Psoas muscle (tissue), 8 donors: ENCODE data around the gene PLXNA4. TPM values are rescaled to one million over a fixed set of nuclear protein-coding genes. Genes with fewer than 3 reads are reported as not detected.

Experiments
- ATAC-seq, 4 donors: fragments of 200-7000 bp; cut with Tn5 transposase; one replicate each; pipeline ENCODE4 v1.9.1; 2020; ENCODE audit warnings: moderate library complexity in 3 of 4, mild to moderate bottlenecking in 2 of 4
- DNase-seq, 2 donors: peaks; one replicate each; pipeline ENCODE4 v3.0.0-alpha.2; 2020
- H3K27ac ChIP-seq: fragments of 200-600 bp; one replicate; pipeline ENCODE4 v1.8.0; 2022
- H3K27me3 ChIP-seq, 3 donors: fragments of 200-600 bp in 1 of 3; one replicate each; pipeline versions ENCODE4 v1.6.1 to v1.8.0; 2013 to 2022; ENCODE audit warnings: low read length in 2 of 3, mild to moderate bottlenecking in 2 of 3, moderate library complexity in 1 of 3; ENCODE audit not compliant: insufficient read depth in 3 of 3
- H3K36me3 ChIP-seq, 2 donors: fragments of 200-600 bp in 1 of 2; one replicate each; pipeline versions ENCODE4 v1.6.1 to v1.8.0; 2013 to 2022; ENCODE audit warnings: low read depth in 1 of 2, mild to moderate bottlenecking in 1 of 2, moderate library complexity in 1 of 2; ENCODE audit not compliant: insufficient read depth in 1 of 2
- H3K4me1 ChIP-seq: fragments of 200-600 bp; one replicate; pipeline ENCODE4 v1.8.0; 2022
- H3K4me3 ChIP-seq: fragments of 200-600 bp; one replicate; pipeline ENCODE4 v1.8.0; 2022; ENCODE audit warnings: mild to moderate bottlenecking
- H3K9me3 ChIP-seq: fragments of 200-600 bp; one replicate; pipeline ENCODE4 v1.8.0; 2022
- CTCF ChIP-seq: fragments of 200-600 bp; IDR thresholded peaks from one replicate; pipeline ENCODE4 v1.8.0; 2022; ENCODE audit warnings: antibody characterized with exemption
- WGBS, 3 donors: extraction: QIAGEN DNeasy Blood & Tissue Kit; methylation state at CpG; one replicate each; pipeline versions ENCODE4 v1.1.6 to v1.1.7; 2013; 5-methylcytosine and 5-hydroxymethylcytosine counted together
- intact Hi-C, 2 donors: fragments of 100-400 bp; cut with DNase I; formaldehyde crosslinking; loops; one replicate each; pipeline versions ENCODE4 v1.11.0 to v1.14.2; 2022
- polyA plus RNA-seq, 3 donors: library from polyadenylated mRNA; stranded (reverse); fragments of 200-250 nt; gene quantifications; one replicate each; pipeline ENCODE4 v1.2.3, GENCODE V29; 2013
- total RNA-seq, 4 donors: library from RNA; stranded (reverse); fragmentation: NEBNext Ultra II Directional in 2 of 4; extraction: Animal tissue kit (Norgen Biotek cat#: 25700) in 2 of 4; gene quantifications; one replicate each; pipeline versions ENCODE4 v1.2.1 to v1.2.4, GENCODE V29; 2021 to 2023
- donor health status: healthy with polysubstance abuse.
- donor health status: DM: no; HTN: no; CAD: no; lungs with moderate emphysema.
- donor health status: Bipolar disorder and iron deficiency.
- donor health status: healthy.
- donor health status: DM: yes; HTN: yes; CAD: no.
- donor health status: DM: no; HTN: no; CAD: no.
- donor health status: DM: no; HTN: no; CAD: no.
- donor health status: DM: yes; HTN: yes; CAD: no.

PLXNA4 gene
- total and polyA plus RNA-seq, 7 donors, result 0.15 to 2.5 (median 0.88) TPM

- no peaks in the 10 kb centered on the region for H3K9me3 ChIP-seq
- H3K36me3 ChIP-seq, result no peaks in the 10 kb centered on the region
- DNase-seq, result no peak
- ATAC-seq, result no peak
- intact Hi-C loops, result no loop called here
- H3K4me3 ChIP-seq, result no peak overlapping the region
- H3K27me3 ChIP-seq, result no peaks in the 10 kb centered on the region
- H3K4me1 ChIP-seq, result no peaks in the 10 kb centered on the region
- no peak for TF ChIP-seq CTCF
- no peak overlapping the region for H3K27ac ChIP-seq
- 84 to 93% (median 89%) methylated on average over 1 of the region's 1 CpG for WGBS, 3 donors
These were observed 31.3 kb downstream of the PLXNA4 start for GRCh38 chr7:132544999-132545398.

GRCh38 chr7:132544025-132544424 lies 32.2 kb downstream of the PLXNA4 start:
- Histone ChIP-seq H3K27ac (no peak overlapping the region), H3K27me3 (no peaks in the 10 kb centered on the region), H3K4me1 (no peaks in the 10 kb centered on the region), H3K36me3 (no peaks in the 10 kb centered on the region), H3K4me3 (no peak overlapping the region), H3K9me3 (no peaks in the 10 kb centered on the region)
- no peak for TF ChIP-seq CTCF
- intact Hi-C loops, result no loop called here
- DNase-seq (no peak), ATAC-seq (no peak)
- WGBS, 3 donors, result 59 to 72% (median 67%) methylated on average over 1 of the region's 1 CpG

GRCh38 chr7:132542895-132543294 lies 33.4 kb downstream of the PLXNA4 start:
- Histone ChIP-seq H3K4me1 (no peaks in the 10 kb centered on the region), H3K27me3 (no peaks in the 10 kb centered on the region), H3K27ac (no peak overlapping the region), H3K36me3 (no peaks in the 10 kb centered on the region), H3K4me3 (no peak overlapping the region), H3K9me3 (no peaks in the 10 kb centered on the region)
- ATAC-seq (no peak), DNase-seq (no peak)
- intact Hi-C loops, result no loop called here
- WGBS, 3 donors, result 20 to 46% (median 36%) methylated on average over 1 of the region's 1 CpG
- no peak for TF ChIP-seq CTCF

GRCh38 chr7:132541656-132542055 lies 34.6 kb downstream of the PLXNA4 start:
- Histone ChIP-seq H3K27me3 (no peaks in the 10 kb centered on the region), H3K36me3 (no peaks in the 10 kb centered on the region), H3K9me3 (no peaks in the 10 kb centered on the region), H3K4me1 (no peaks in the 10 kb centered on the region), H3K4me3 (no peak overlapping the region), H3K27ac (no peak overlapping the region)
- TF ChIP-seq CTCF, result no peak
- no peak for DNase-seq
- ATAC-seq, result no peak
- intact Hi-C loops, result no loop called here
- WGBS, 3 donors, result 62 to 64% (median 63%) methylated on average over 6 of the region's 6 CpGs

- H3K27ac ChIP-seq, result no peak overlapping the region
- H3K9me3 ChIP-seq, result no peaks in the 10 kb centered on the region
- intact Hi-C loops, result no loop called here
- no peak for TF ChIP-seq CTCF
- WGBS, 3 donors, result 61 to 77% (median 62%) methylated on average over 8 of the region's 8 CpGs
- ATAC-seq (no peak), DNase-seq (no peak)
- no peaks in the 10 kb centered on the region for H3K36me3 ChIP-seq
- no peaks in the 10 kb centered on the region for H3K27me3 ChIP-seq
- H3K4me1 ChIP-seq, result no peaks in the 10 kb centered on the region
- H3K4me3 ChIP-seq, result no peak overlapping the region
These were observed 38.7 kb downstream of the PLXNA4 start for GRCh38 chr7:132537456-132538145.
